Measurements from ENCODE around the gene FNBP1. TPM values are rescaled to one million over a fixed set of nuclear protein-coding genes. Genes with fewer than 3 reads are reported as not detected.
A peak's percentile ranks its signal among the peaks of the same experiment; 100 is the strongest.

FNBP1 gene
- total and polyA plus RNA-seq, 2 of the 13 experiments (the other 11 are each of a cell fraction or from before 2014, with no cell fraction given) = 5.4 to 19.5 TPM

DNA sequence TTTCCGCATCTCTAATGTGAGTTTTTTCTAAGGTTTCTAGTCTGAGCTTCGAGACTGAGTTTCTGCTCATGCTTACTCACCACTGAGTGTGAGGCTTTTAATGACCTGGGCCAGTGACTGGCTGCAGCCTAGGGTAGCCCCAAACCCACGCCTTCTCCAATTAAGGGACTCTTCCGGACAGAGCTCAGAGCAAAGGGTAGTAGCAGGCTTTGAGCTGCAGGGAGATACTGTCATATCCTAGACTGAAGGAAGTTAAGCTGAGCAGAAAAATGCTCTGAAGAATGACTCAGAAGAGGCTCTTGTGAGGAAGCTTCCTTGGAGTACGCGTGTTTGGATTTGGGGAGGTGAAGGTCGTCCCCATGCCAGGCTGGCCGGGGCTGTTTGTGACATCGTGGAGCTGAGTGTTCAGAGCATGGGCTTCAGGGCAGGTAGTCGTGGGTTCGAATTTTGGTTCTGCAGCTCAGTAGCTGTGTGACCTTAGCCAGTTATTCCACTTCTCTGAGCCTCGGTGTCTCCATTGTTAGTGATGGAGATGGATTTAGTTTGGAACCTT lies 204.2 kb downstream of the FNBP1 start:
- Histone ChIP-seq H4K20me1 (ENCODE audit: insufficient read depth, low read length) (no peaks in the 10 kb centered on the region), H3K27ac (ENCODE audit: extremely low read length, insufficient read depth, low read length) (no peak overlapping the region), H3K4me2 (ENCODE audit: low read depth, low read length) (no peak overlapping the region), H3K79me2 (ENCODE audit: insufficient read depth, low read length) (peaks cover 4% of the 10 kb centered on the region), H3K36me3 (replicated peaks in 1 of 2; ENCODE audit: control insufficient read depth in 1 of 2, insufficient read depth in 2 of 2, low read length in 2 of 2) (no peaks in the 10 kb centered on the region), H3K4me1 (ENCODE audit: insufficient read depth, low read length) (peaks cover 13% of the 10 kb centered on the region), H3K9me3 (ENCODE audit: low read length) (no peaks in the 10 kb centered on the region), H3K4me3 (replicated peaks in 1 of 3; ENCODE audit: insufficient read depth in 1 of 3, low read depth in 2 of 3, low read length in 3 of 3) (no peak overlapping the region), H2AFZ (ENCODE audit: low read length) (no peak overlapping the region), H3K9ac (ENCODE audit: insufficient read depth, low read depth, low read length) (no peak overlapping the region), H3K27me3 (ENCODE audit: control insufficient read depth in 1 of 2, insufficient read depth in 2 of 2, low read length in 2 of 2) (no peaks in the 10 kb centered on the region; a peak in 1 of 5 replicates)
- TF ChIP-seq ZNF317 (CRISPR knock-in tag; IDR thresholded peaks at IDR 0.05) (no peak), SALL1 (CRISPR knock-in tag; IDR thresholded peaks at IDR 0.05) (no peak), RFXANK (CRISPR knock-in tag; IDR thresholded peaks at IDR 0.05) (no peak), ZNF768 (CRISPR knock-in tag; IDR thresholded peaks at IDR 0.05) (peak; percentile 74)
- TF ChIP-seq, protein P1, sequence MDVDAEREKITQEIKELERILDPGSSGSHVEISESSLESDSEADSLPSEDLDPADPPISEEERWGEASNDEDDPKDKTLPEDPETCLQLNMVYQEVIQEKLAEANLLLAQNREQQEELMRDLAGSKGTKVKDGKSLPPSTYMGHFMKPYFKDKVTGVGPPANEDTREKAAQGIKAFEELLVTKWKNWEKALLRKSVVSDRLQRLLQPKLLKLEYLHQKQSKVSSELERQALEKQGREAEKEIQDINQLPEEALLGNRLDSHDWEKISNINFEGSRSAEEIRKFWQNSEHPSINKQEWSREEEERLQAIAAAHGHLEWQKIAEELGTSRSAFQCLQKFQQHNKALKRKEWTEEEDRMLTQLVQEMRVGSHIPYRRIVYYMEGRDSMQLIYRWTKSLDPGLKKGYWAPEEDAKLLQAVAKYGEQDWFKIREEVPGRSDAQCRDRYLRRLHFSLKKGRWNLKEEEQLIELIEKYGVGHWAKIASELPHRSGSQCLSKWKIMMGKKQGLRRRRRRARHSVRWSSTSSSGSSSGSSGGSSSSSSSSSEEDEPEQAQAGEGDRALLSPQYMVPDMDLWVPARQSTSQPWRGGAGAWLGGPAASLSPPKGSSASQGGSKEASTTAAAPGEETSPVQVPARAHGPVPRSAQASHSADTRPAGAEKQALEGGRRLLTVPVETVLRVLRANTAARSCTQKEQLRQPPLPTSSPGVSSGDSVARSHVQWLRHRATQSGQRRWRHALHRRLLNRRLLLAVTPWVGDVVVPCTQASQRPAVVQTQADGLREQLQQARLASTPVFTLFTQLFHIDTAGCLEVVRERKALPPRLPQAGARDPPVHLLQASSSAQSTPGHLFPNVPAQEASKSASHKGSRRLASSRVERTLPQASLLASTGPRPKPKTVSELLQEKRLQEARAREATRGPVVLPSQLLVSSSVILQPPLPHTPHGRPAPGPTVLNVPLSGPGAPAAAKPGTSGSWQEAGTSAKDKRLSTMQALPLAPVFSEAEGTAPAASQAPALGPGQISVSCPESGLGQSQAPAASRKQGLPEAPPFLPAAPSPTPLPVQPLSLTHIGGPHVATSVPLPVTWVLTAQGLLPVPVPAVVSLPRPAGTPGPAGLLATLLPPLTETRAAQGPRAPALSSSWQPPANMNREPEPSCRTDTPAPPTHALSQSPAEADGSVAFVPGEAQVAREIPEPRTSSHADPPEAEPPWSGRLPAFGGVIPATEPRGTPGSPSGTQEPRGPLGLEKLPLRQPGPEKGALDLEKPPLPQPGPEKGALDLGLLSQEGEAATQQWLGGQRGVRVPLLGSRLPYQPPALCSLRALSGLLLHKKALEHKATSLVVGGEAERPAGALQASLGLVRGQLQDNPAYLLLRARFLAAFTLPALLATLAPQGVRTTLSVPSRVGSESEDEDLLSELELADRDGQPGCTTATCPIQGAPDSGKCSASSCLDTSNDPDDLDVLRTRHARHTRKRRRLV (CRISPR knock-in tag; IDR thresholded peaks at IDR 0.05) = no peak
- 75% methylated on average over 12 of the region's 12 CpGs for WGBS (ENCODE audit: low lambda C conversion rate)
- FAIRE-seq (no peak), DNase-seq (ENCODE audit: low spot score) (no peak), ATAC-seq (no peak)
- ChIA-PET CTCF (ENCODE audit: low intra/inter-chr PET ratio, low total read pairs) (no interaction called here), POLR2A (no interaction called here)
- no TSS peak for BruUV-seq (replicated peaks)
- in situ Hi-C loops (cut with HindIII; ENCODE audit: extremely low pct_ligation_motif_present, low pct_unique_long_range_greater_than_20kb) (no loop called here), intact Hi-C loops (cut with micrococcal nuclease; ENCODE audit: unreplicated experiment) (no loop called here)

Small RNAs within 50 kb of the gene (microRNA-seq; reads per million reads assigned to microRNA genes)
- gene MIR6855 = not detected

Small RNAs within 50 kb of the gene (small RNA-seq; reads per million reads assigned to genes)
- gene MIR6855 (ENCODE audit: insufficient read depth in 2 of 3, insufficient read length in 3 of 3, low read depth in 2 of 3, low replicate concordance in 1 of 3) = 0 to 3.9 (median 0.20) reads per million in 3 experiments

Other genes starting within 250 kb of the FNBP1 start
- 8.2 and 18.1 TPM in 2 replicates for gene TOR1B, start 240.0 kb downstream of the FNBP1 start, total RNA-seq (2016; rRNA removed; fragmentation: Illumina TruSeq; extraction: Trizol)
- 21.3 and 22.8 TPM in 2 replicates for gene TOR1B, start 240.0 kb downstream of the FNBP1 start, polyA plus RNA-seq (2011; rRNA removed)
- gene TOR1A, start 219.1 kb downstream of the FNBP1 start, total RNA-seq (2016; rRNA removed; fragmentation: Illumina TruSeq; extraction: Trizol) = 18.6 and 31.6 TPM in 2 replicates
- 39.6 and 41.4 TPM in 2 replicates for gene TOR1A, start 219.1 kb downstream of the FNBP1 start, polyA plus RNA-seq (2011; rRNA removed)
- 35.5 and 49.0 TPM in 2 replicates for gene C9orf78, start 207.9 kb downstream of the FNBP1 start, total RNA-seq (2016; rRNA removed; fragmentation: Illumina TruSeq; extraction: Trizol)
- 14.7 and 18.4 TPM in 2 replicates for gene C9orf78, start 207.9 kb downstream of the FNBP1 start, polyA plus RNA-seq (2011; rRNA removed)
- gene USP20, start 207.7 kb downstream of the FNBP1 start, total RNA-seq (2016; rRNA removed; fragmentation: Illumina TruSeq; extraction: Trizol) = 2.9 and 4.4 TPM in 2 replicates
- gene USP20, start 207.7 kb downstream of the FNBP1 start, polyA plus RNA-seq (2011; rRNA removed) = 5.9 and 8.7 TPM in 2 replicates
- gene GPR107, start 10.7 kb upstream of the FNBP1 start, total RNA-seq (2016; rRNA removed; fragmentation: Illumina TruSeq; extraction: Trizol) = 18.7 and 22.5 TPM in 2 replicates
- 24.2 and 24.4 TPM in 2 replicates for gene GPR107, start 10.7 kb upstream of the FNBP1 start, polyA plus RNA-seq (2011; rRNA removed)
- 6.1 and 6.9 TPM in 2 replicates for gene NCS1, start 129.2 kb upstream of the FNBP1 start, total RNA-seq (2016; rRNA removed; fragmentation: Illumina TruSeq; extraction: Trizol)
- gene NCS1, start 129.2 kb upstream of the FNBP1 start, polyA plus RNA-seq (2011; rRNA removed) = 4.1 and 4.7 TPM in 2 replicates
- 0.09 TPM in 1 of 2 replicates, not detected in the other for gene HMCN2, start 222.6 kb upstream of the FNBP1 start, total RNA-seq (2016; rRNA removed; fragmentation: Illumina TruSeq; extraction: Trizol)
- gene HMCN2, start 222.6 kb upstream of the FNBP1 start, polyA plus RNA-seq (2011; rRNA removed) = 0.09 TPM in 1 of 2 replicates, not detected in the other